ENCODE data around the gene GREB1L.
"Not testable (repeated sequence)": the region's sequence is repeated elsewhere in the genome, so short reads cannot be mapped to it uniquely, and the experiment has no call there.

Gene GREB1L

DNA sequence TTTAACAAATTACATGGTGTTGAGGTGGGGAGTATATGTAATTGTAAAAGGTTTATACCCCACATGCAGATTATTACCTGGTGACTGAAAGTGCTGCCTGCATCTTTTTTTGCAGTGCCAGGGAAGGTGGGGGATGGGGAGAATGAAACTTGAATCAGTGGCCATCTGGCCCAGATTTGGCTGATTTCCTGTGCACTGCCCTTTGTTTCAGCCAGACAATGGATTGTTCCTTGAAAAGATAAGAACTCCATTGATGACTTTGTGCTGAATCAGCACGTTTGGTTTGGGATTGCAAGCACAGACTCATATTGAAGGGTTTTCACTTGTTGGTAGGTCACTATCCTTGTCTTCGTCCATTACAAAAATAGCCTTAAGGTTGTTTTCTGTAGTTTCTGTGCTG is 20.9 kb downstream of the GREB1L start:
- DNase-seq = peak in 36 of 56 donors; percentile 1 to 74 (median 36)

DNA sequence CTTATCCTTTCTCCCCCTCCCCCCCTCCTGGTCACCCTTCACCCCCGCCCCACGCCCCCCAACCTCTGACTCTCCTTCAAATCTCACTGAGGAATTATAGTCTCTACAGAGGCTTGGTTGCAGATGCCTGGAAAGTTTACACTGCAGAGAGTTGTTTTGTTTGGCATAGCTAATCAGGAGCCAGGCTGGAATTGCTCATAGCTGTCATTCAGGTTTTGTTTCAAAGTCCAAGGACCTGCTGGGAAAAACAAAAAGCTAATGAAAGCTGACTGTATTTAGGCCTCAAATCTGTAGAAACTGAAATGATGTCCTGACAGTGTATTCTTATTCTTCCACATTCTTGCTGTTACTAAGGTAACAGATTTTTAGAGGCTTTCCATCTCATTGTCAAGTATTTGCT is 22.6 kb downstream of the GREB1L start:
- DNase-seq = peak in 1 of 56 donors; percentile 1

DNA sequence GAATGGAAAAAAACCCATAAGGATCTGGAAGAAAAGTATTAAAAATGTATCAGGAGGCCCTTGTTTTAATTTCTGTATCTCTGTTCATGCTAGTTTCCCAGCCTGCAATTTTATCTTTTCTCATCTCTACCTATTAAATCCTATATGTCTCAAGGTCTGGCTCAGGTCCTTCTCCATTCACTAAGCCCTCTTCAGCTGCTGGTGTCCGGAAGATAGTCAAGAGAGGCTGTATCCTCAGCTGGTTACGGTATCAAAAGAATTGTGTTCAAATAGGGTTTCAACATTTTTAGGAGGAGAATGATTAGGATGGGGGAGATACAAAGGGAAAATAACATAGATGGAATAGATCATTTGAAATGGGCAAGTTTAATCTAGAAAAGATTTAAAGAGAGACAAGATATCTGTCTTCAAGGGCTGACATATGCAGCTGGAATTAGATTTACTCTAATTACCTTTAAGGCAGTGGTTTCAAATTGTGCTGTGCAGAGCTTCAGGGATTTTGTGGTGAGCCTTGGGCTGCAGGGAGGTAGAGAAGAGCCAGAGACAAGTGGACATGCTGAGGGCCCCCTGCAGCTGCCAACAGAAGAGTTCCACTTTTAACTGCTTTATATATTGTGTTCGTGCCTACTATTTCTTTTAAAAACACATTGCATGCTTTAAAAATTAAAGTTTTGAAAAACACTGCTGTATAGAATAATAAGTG is 24.1 kb downstream of the GREB1L start:
- no peak for DNase-seq

DNA sequence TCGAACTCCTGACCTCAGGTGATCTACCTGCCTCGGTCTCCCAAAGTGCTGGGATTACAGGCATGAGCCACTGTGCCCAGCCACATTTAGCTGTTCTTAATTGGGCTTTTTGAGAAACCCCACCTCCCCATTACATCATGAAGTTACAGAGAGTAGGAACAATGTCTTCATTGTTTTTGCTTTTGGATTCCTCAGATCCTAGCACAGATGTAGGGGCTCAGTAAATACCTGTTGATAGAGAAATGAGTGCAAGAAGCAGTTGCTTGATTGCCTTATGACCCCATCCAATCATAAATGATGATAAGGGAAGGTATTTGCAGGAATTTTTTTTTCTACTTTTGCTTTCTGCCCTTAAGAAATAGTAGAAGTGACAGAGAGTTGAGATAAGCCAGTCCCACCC is 25.4 kb downstream of the GREB1L start:
- DNase-seq = no peak

DNA sequence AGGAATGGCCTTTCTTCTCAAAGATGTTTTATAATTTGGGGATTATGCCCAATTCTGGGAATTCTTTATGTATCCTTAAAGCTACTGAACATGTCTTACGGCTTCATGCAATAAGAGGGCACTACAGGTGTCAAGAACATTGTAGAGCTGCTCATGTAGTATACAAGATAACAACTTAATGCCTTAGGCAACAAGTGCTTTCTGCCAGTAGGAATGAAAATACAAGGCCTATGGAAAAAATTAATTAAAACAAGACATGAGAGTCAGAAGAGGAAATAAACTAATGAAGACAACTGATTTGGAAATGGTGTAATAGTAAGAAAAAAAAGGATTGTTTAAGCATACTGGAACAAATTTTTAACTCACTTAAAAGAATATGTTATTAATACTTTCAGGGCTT is 27.3 kb downstream of the GREB1L start:
- no peak for DNase-seq

DNA sequence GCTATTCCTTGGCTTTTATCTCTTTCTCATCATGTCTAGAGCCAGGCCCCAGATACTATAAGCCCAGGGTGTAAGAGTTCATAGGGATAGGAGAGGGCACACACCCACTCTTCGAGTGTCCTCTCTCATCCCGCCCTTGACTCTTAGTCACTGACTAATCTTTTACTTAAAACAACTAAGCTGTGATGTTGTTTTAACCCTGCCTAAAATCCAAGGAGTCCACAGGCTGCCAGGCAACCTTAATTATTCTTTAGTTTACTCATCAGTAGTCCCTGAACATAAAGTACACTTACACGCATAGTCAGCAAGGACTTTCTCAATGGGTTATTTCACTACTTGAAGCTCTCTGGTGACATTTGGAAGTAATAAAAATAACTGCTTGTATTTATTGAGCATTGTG is 28.4 kb downstream of the GREB1L start:
- DNase-seq = no peak

DNA sequence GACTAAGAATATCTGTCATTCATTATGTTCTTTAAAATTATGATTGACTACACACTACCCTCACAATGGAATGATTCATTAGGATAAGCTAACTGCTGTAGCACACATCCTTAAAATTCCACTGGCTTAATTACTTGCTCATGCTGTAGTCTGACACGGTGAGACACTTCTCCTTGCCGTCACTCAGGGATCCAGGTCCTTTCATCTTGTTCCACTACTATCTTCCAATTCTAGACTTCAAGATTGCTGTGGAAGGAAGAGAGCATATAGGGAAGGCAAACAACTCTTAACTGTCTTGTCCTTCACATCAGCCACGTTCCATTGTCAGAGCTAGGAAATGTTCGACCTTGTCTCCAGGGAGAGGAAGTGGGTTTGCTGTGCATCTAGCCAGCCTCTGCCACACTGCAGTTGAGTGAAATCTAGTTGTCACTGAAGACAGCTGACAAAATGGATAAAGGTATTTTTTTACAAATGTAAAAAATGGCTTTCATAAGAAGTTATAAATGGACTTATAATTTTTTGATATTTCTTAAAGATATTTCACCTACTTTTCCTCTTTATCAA is 30.1 kb downstream of the GREB1L start:
- DNase-seq = no peak

DNA sequence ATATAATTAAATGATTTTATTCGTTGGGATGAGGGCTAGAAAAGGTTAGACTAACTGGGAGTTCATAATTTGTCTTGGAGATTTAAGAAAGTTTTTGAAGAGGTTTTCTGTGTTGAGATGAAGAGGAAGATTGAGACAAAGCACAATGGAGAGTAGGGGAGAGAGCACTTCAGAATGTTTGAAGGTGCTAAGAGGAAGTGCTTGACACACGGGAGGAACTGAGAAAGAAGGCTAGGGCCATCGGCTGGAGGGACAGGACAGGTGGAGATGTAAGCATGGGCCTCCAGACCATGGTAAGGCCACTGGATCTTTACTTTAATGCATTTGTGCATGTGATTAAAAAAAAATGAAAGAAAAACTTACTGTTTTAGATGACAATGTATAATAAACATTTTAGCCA is 31.5 kb downstream of the GREB1L start:
- DNase-seq = no peak

DNA sequence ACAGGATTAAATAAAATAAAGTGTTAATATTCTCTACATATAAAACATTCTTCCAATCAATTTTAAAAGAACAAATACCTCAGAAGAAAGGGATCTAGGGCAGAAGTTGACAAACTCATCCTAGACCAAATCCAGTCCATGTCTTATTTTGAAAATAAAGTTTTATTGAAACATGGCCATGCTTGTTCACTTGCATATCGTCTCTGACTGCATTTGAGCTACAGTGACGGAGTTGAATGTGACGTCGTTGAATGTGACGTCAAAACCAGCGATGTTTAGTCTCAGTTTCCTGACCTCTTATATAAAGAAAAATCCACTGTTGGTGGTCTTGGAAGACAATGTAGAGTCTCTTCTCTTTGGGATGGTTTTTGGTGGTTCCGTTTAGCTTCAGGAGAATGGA is 33.6 kb downstream of the GREB1L start:
- DNase-seq = no peak

DNA sequence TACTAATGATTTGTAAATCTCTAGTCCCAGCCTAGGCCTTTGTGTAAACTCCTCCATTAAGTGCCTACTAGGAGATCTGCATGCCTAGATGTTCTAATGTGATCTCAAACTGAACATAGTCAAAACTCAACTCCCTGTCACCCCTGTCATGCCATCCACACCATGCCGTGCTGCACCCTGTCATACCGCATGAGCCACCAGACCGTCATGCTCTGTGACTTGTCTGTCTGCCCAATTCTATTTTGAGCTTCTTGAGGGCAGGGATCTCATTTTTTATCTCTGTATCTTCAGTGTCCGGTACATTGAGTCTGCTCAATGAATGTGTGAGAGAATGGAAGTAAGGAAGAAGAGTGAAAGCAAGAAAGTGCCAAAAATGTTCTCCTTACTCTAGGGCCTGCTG is 35.5 kb downstream of the GREB1L start:
- no peak for DNase-seq

DNA sequence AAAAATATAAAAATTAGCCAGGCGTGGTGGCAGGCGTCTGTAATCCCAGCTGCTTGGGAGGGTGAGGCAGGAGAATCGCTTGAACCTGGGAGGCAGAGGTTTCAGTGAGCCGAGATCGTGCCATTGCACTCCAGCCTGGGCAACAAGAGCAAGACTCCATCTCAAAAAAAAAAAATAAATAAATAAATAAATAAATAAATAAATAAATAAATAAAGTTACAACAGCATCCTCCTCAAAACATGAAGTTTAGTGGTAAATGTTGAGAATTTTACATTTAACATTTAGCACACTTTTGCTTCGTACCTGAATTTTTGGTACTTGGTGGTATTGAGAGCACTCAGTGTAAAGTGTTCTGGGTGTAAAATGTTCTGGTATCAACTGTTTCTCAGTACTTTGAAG is 36.2 kb downstream of the GREB1L start:
- DNase-seq = not testable (repeated sequence)

DNA sequence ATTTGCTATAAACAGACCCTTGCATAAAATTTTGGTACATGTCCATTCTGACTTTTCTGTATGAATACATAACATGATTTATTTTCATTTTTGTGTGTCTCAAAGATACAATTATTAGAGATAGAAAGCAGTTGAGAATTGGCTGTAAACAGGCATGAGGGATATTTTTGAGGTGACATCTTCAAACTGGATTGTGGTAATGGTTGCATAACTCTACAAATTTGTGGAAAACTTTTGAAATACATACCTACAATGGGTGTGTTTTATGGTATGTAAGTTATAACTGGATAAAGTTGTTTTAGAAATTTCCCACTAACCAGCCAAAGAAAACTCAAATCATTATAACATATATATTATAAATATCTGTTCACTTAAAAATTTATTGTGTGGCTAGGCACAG is 39.6 kb downstream of the GREB1L start:
- no peak for DNase-seq

DNA sequence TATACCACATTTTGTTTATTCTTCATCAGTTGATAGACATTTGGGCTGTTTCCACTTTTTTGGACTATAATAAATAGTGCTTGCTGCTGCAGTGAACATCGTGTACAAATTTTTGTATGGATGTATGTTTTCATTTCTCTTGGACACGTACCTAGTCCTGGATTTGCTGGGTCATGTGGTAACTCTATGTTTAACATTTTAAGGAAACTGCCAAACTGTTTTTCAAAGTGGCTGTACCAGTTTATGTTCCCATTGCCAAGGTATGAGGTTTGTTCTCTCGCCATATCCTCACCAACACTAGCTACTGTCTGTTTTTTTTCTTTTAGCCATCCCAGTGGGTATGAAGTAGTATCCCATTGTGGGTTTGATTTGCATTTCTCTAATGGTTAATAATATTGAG is 42.5 kb downstream of the GREB1L start:
- no peak for DNase-seq

DNA sequence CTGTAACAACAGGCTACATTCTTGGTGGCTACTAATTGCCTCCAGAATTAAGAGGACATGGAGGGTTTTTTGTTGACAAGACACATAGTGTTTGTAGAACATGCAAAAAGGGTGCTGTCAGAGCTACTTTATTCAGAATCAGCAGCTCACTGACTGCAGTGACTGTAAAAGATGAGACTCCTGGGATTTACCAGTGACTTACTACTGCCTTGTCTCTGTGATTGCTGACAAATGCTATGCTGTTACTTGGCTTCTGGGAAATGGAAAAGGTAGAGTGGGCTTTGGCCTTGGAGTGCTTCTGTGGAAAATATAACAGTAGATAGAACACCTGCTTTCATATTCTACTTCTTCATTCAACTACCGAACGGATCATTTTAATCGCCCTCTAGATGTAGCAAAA is 47.8 kb downstream of the GREB1L start:
- no peak for DNase-seq

DNA sequence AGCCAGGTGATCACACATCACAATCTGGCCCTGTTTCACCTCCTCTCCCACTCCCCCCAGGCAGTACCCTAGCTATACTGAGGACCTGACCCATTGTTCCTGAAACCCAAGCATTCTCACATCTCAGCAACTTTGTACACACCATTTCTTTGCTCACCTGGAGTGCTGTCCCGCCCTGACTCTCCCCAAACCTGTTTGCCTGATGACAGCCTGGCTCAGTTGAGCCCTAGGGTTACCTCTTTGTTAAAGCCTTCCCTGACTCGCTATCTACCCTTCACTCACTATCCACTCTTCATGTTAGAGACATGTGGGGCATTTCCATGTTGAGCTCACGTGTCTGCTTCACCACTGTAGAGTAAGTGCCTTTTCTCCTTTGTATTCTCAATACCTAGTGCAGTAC is 49.1 kb downstream of the GREB1L start:
- no peak for DNase-seq

DNA sequence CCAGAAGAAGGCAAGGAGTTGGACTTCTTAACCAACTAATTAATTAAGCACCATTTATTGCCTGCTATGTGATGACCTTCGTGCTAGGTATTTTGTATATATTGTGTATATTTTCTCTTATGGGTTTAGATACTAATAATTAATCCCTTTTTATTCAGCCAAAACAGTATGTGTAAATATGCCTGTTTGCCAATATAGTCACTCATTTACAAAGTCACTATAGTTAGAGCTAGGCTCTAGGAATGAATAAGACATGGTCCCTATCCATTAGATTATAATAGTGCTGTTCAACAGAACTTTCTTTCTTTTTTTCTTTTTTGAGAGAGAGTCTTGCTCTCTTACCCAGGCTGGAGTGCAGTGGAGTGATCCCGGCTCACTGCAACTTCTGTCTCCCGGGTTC is 51.4 kb downstream of the GREB1L start:
- DNase-seq = no peak

DNA sequence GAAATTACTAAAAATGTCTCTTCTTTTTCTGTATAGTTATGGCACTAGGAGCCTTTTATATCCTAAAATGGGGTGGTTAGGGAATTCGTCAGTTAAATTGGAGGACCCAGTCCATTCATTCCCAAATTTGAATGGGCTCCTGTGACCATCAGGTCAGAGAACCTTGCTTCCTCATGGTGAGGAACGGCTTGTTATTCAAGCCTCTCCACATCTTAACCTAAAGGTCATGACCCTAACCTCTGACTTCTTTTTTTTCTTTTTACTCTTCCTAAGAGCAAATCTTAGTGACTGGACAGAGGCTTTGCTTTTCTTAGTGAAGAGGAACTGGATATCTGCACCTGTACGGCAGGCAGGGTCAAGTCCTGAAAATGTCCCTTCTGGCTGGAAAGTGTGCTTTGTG is 53.1 kb downstream of the GREB1L start:
- DNase-seq = no peak

DNA sequence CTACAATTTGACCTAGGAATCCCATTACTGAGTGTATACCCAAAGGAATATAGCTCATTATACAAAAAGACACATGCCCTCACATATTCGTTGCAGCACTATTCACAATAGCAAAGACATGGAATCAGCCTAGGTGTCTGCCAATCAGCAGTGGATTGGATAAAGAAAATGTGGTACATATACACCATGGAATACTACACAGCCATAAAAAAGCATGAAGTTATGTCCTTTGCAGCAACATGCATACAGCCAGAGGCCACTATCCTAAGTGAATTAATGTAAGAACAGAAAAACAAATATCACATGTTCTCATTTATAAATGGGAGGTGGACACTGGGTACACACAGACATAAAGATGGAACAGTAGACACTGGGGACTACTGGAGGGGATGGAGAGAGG is 54.0 kb downstream of the GREB1L start:
- DNase-seq = no peak

DNA sequence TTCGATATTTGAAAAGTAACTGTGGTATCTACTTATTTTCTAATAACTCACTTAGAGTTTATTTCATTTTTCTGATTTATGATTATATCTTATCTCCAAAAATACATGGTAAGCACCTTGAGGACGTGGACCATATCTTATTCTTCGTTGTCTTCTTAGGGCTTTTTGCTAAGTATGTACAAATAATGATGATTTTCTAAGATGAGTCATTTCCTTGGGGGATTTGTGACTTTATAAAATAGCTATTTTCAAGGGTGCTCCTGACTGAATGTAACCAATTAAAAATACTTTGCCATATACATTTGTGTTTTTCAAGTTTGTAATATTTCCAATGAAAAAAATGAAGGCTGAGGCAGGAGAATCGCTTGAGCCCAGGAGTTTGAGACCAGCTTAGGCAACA is 56.3 kb downstream of the GREB1L start:
- DNase-seq = no peak

DNA sequence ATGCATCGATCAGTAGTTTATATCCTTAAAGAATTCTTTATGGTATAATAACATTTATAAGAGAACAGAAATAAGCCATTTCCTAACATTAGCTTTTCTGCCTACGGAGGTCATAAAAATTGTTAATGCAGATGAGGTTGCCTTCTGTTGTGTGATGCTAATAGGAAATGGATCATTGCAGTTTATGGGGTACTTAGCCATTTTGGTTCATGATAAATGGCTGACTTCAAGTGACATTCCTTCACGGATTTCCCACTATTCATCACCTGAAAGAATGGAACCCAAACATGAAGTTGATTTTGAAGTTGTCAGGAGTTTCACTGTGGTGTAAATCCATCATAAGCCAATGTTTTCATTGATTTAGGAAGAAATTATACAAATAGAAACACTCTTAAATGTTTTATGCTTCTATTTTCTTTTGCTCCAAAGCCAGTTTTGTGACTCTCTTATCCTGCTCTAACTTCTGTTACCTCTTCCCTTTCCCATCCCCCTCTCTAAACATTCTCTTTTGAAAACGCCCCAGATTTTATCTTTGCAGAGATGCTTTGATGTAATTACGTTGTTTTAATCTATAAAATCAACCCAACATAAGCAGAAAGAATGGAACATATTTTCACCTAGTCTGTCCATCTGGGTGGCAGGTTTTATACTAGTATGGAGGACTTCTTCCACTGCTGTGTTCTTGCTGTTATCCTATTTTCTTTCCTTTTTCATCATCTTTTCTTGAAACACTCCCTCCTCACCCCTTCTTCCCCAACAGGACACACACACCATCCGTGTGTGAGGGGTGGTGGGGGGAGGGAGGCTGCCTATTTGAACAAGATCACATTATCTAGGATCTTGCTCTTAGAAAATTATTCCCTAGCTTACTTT is 58.2 kb downstream of the GREB1L start:
- no peak for DNase-seq

DNA sequence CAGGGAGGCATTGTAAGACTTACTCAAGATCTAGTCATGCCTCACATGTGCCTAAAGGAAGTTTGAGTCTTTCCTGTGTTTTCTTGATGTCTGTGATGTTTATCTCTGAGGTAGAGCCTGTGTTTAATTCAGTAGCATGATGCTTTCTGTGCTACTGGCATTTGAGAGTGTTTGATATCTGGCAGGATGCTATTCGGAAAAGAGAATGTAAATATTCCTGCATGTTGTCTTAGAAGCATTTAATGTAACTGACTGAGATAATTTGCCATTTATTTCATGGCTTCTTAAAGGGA is 58.8 kb downstream of the GREB1L start:
- no peak for DNase-seq

DNA sequence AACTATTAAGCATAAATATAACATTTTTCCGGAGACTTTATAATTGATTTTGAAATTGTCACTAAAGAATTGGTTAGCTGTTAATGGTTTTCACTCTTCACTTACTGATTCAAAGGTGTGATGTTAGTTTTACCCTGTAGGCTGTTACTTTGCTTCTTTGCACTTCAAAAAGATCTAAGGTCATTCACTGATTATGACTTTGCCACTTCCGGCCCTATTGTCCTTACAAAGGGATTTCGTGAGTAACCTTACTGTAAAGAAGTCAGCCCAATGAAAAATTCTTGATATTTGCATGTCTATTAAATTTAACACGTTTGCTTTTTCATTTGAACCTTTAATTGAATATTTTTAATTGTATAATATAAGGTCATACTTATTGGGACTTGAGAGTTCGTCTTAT is 61.4 kb downstream of the GREB1L start:
- DNase-seq = no peak

DNA sequence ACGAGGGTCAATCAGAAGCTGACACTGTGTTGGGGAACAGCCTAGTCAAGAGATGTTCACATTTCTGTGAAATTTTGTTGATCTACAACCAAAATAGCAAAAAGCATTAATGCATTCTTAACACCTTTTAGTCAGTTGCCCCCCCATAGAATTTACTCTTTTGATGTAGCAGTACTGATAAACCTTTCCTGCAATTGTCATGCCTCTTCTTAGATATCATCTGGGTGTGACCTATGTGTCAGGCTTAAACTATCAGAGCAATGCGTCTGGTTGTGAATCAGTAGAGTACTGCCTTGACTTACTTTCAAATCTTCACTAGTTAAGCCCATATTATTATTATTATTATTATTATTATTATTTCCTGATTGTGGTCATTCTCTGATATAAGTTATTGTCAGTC is 61.9 kb downstream of the GREB1L start:
- DNase-seq = no peak
